Adrenal gland (tissue), 5 donors: ENCODE results near the gene COL20A1.

Experiments
- CTCF ChIP-seq, 6 experiments: fragments of 450-650 bp in 4 of 6; fragments of 200-600 bp in 2 of 6; sonication (generic) in 1 of 6; IDR thresholded peaks; 1 replicate in 5 of 6; 2 replicates in 1 of 6; pipeline versions ENCODE4 v1.5.1 to v1.8.0; 2016 to 2021; ENCODE audit warnings: antibody characterized with exemption in 6 of 6, mild to moderate bottlenecking in 2 of 6, moderate library complexity in 1 of 6
- POLR2A ChIP-seq, 2 donors: fragments of 450-650 bp; IDR thresholded peaks; one replicate each; pipeline ENCODE4 v1.6.1; 2017; ENCODE audit warnings: antibody characterized with exemption in 2 of 2, mild to moderate bottlenecking in 2 of 2, moderate library complexity in 1 of 2
- donor health status: DM: no; HTN: no; CAD: no.

GRCh38 chr20:63344616-63345327, 51.8 kb downstream of the COL20A1 start:
- TF ChIP-seq CTCF (IDR thresholded peaks at IDR 0.05) (no peak), POLR2A (IDR thresholded peaks at IDR 0.05) (no peak)
